ENCODE measurements around the gene SLC48A1.

DNA sequence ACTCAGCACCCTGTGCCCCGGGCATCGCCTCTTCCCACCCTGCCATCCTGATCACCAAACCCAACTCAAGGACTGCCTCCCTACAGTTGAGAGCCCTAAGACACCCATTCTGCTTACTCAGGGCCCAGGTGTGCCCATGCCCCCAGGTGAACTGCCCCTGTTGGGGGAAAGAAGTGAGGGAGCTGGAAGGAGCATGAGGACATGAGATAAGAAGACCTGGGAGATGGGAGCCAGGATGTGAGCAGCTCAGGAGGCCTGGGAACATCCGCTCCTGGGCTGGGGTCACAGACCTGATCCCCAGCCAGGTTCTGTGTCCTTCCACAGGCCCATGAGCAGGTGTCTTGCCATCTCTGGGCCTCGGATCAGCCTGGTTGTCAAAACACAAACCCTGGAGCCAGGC, 20.9 kb upstream of the SLC48A1 start:
- TF ChIP-seq, protein P1, sequence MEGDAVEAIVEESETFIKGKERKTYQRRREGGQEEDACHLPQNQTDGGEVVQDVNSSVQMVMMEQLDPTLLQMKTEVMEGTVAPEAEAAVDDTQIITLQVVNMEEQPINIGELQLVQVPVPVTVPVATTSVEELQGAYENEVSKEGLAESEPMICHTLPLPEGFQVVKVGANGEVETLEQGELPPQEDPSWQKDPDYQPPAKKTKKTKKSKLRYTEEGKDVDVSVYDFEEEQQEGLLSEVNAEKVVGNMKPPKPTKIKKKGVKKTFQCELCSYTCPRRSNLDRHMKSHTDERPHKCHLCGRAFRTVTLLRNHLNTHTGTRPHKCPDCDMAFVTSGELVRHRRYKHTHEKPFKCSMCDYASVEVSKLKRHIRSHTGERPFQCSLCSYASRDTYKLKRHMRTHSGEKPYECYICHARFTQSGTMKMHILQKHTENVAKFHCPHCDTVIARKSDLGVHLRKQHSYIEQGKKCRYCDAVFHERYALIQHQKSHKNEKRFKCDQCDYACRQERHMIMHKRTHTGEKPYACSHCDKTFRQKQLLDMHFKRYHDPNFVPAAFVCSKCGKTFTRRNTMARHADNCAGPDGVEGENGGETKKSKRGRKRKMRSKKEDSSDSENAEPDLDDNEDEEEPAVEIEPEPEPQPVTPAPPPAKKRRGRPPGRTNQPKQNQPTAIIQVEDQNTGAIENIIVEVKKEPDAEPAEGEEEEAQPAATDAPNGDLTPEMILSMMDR (IDR thresholded peaks at IDR 0.05): no peak
- TF ChIP-seq POLR2A (IDR thresholded peaks at IDR 0.05): no peak
